Activated T-helper 1 cell treated with anti-CD3 and anti-CD28 coated beads, Interleukin-12 subunit alpha, Interleukin-12 subunit beta, Interleukin-2, Interleukin-4 antibody, amounts not matched to agents 30 ng/mL and 10 ng/mL and 1 ng/mL, durations not matched to agents 14 hours and 24 hours and 36 hours (primary cell): ENCODE data around the gene ATRNL1. TPM values are rescaled to one million over a fixed set of nuclear protein-coding genes. Genes with fewer than 3 reads are reported as not detected.
"Not testable (repeated sequence)": the region's sequence is repeated elsewhere in the genome, so short reads cannot be mapped to it uniquely, and the experiment has no call there.

Experiments used
- DNase-seq: peaks from one replicate; pipeline ENCODE4 v3.0.0; 2021; ENCODE audit warnings: low spot score
- H3K27ac Mint-ChIP-seq: one replicate; pipeline ENCODE4 v1.8.0; 2021; ENCODE audit warnings: mild to moderate bottlenecking, mixed read lengths
- H3K27me3 Mint-ChIP-seq: one replicate; pipeline ENCODE4 v1.8.0; 2022; ENCODE audit warnings: mild to moderate bottlenecking, moderate library complexity, mixed read lengths; ENCODE audit not compliant: insufficient read depth
- H3K36me3 Mint-ChIP-seq: one replicate; pipeline ENCODE4 v1.8.0; 2021; ENCODE audit warnings: low read depth, mixed read lengths
- H3K4me1 Mint-ChIP-seq: one replicate; pipeline ENCODE4 v1.8.0; 2021; ENCODE audit warnings: low read depth, mixed read lengths
- H3K4me3 Mint-ChIP-seq: one replicate; pipeline ENCODE4 v1.8.0; 2021; ENCODE audit warnings: mild to moderate bottlenecking, moderate library complexity, mixed read lengths
- H3K9me3 Mint-ChIP-seq: one replicate; pipeline ENCODE4 v1.8.0; 2021; ENCODE audit warnings: mixed read lengths
- intact Hi-C: fragments of 100-400 bp; cut with micrococcal nuclease; formaldehyde crosslinking; loops from one replicate; pipeline ENCODE4 v1.15.1; 2024
- total RNA-seq: library from RNA; stranded (reverse); gene quantifications from 2 replicates; pipeline ENCODE4 v1.2.3, GENCODE V29; 2022

The ATRNL1 gene
- total RNA-seq, 1 donor from 2014 or later: not detected

GRCh38 chr10:115171392-115171960 is 78.3 kb downstream of the ATRNL1 start:
- Mint-ChIP-seq H3K36me3 (no peaks in the 10 kb centered on the region), H3K9me3 (no peaks in the 10 kb centered on the region), H3K27ac (no peak overlapping the region), H3K27me3 (peaks cover 2% of the 10 kb centered on the region), H3K4me3 (no peak overlapping the region), H3K4me1 (no peaks in the 10 kb centered on the region)
- no peak for DNase-seq
- intact Hi-C loops: loop anchor here (1.0 kb wide), 1 partner anchor 246 kb away; no protein-coding TSS in a partner anchor

GRCh38 chr10:115173915-115174443 is 80.8 kb downstream of the ATRNL1 start:
- H3K36me3 Mint-ChIP-seq: no peaks in the 10 kb centered on the region
- intact Hi-C loops: no loop called here
- peaks cover 4% of the 10 kb centered on the region for H3K27me3 Mint-ChIP-seq
- no peaks in the 10 kb centered on the region for H3K4me1 Mint-ChIP-seq
- no peaks in the 10 kb centered on the region for H3K9me3 Mint-ChIP-seq
- H3K4me3 Mint-ChIP-seq: no peak overlapping the region
- H3K27ac Mint-ChIP-seq: no peak overlapping the region
- DNase-seq: no peak

GRCh38 chr10:115207276-115207675 is 114.1 kb downstream of the ATRNL1 start:
- H3K4me3 Mint-ChIP-seq: peak overlapping the region; percentile 67
- H3K36me3 Mint-ChIP-seq, H3K27ac Mint-ChIP-seq, H3K27me3 Mint-ChIP-seq, DNase-seq, intact Hi-C loops, H3K9me3 Mint-ChIP-seq, H3K4me1 Mint-ChIP-seq: not testable (repeated sequence)

- Mint-ChIP-seq H3K4me1 (peaks cover 5% of the 10 kb centered on the region), H3K27ac (no peak overlapping the region), H3K27me3 (no peaks in the 10 kb centered on the region), H3K36me3 (no peaks in the 10 kb centered on the region), H3K9me3 (no peaks in the 10 kb centered on the region), H3K4me3 (no peak overlapping the region)
- DNase-seq: no peak
- intact Hi-C loops: no loop called here
Measured at GRCh38 chr10:115209133-115209532, 116.0 kb downstream of the ATRNL1 start.

- Mint-ChIP-seq H3K36me3 (no peaks in the 10 kb centered on the region), H3K9me3 (no peaks in the 10 kb centered on the region), H3K27me3 (no peaks in the 10 kb centered on the region), H3K4me3 (no peak overlapping the region), H3K27ac (no peak overlapping the region), H3K4me1 (no peaks in the 10 kb centered on the region)
- DNase-seq: no peak
- intact Hi-C loops: no loop called here
Measured at GRCh38 chr10:115214829-115215228, 121.7 kb downstream of the ATRNL1 start.

GRCh38 chr10:115219203-115219602 is 126.0 kb downstream of the ATRNL1 start:
- H3K9me3 Mint-ChIP-seq: no peaks in the 10 kb centered on the region
- DNase-seq: no peak
- H3K4me3 Mint-ChIP-seq: no peak overlapping the region
- no peaks in the 10 kb centered on the region for H3K4me1 Mint-ChIP-seq
- no peak overlapping the region for H3K27ac Mint-ChIP-seq
- H3K27me3 Mint-ChIP-seq: no peaks in the 10 kb centered on the region
- H3K36me3 Mint-ChIP-seq: no peaks in the 10 kb centered on the region
- intact Hi-C loops: no loop called here

- Mint-ChIP-seq H3K27me3 (no peaks in the 10 kb centered on the region), H3K27ac (no peak overlapping the region), H3K4me3 (no peak overlapping the region), H3K36me3 (no peaks in the 10 kb centered on the region), H3K4me1 (no peaks in the 10 kb centered on the region), H3K9me3 (no peaks in the 10 kb centered on the region)
- DNase-seq: no peak
- intact Hi-C loops: no loop called here
Measured at GRCh38 chr10:115222039-115222438, 128.9 kb downstream of the ATRNL1 start.

- DNase-seq: no peak
- Mint-ChIP-seq H3K36me3 (no peaks in the 10 kb centered on the region), H3K27me3 (no peaks in the 10 kb centered on the region), H3K4me3 (no peak overlapping the region), H3K4me1 (no peaks in the 10 kb centered on the region), H3K9me3 (no peaks in the 10 kb centered on the region), H3K27ac (no peak overlapping the region)
- intact Hi-C loops: no loop called here
Measured at GRCh38 chr10:115239761-115240160, 146.6 kb downstream of the ATRNL1 start.

- H3K4me3 Mint-ChIP-seq: no peak overlapping the region
Measured at GRCh38 chr10:115250784-115251183, 157.6 kb downstream of the ATRNL1 start.

GRCh38 chr10:115253765-115254164 is 160.6 kb downstream of the ATRNL1 start:
- H3K27ac Mint-ChIP-seq, intact Hi-C loops, H3K4me3 Mint-ChIP-seq, H3K36me3 Mint-ChIP-seq, H3K27me3 Mint-ChIP-seq, DNase-seq, H3K4me1 Mint-ChIP-seq, H3K9me3 Mint-ChIP-seq: not testable (repeated sequence)

More at GRCh38 chr10:115250784-115251183, 157.6 kb downstream of the ATRNL1 start:
- H3K36me3 Mint-ChIP-seq: no peaks in the 10 kb centered on the region
- intact Hi-C loops: no loop called here
- H3K9me3 Mint-ChIP-seq: no peaks in the 10 kb centered on the region
- no peak for DNase-seq
- H3K27ac Mint-ChIP-seq: no peak overlapping the region
- no peaks in the 10 kb centered on the region for H3K27me3 Mint-ChIP-seq
- H3K4me1 Mint-ChIP-seq: no peaks in the 10 kb centered on the region

- Mint-ChIP-seq H3K27me3 (no peaks in the 10 kb centered on the region), H3K4me1 (no peaks in the 10 kb centered on the region), H3K27ac (no peak overlapping the region), H3K9me3 (no peaks in the 10 kb centered on the region), H3K4me3 (no peak overlapping the region), H3K36me3 (no peaks in the 10 kb centered on the region)
- DNase-seq: no peak
- intact Hi-C loops: no loop called here
Measured at GRCh38 chr10:115272482-115272881, 179.3 kb downstream of the ATRNL1 start.

- no peaks in the 10 kb centered on the region for H3K27me3 Mint-ChIP-seq
- intact Hi-C loops: no loop called here
- H3K36me3 Mint-ChIP-seq: no peaks in the 10 kb centered on the region
- H3K4me1 Mint-ChIP-seq: no peaks in the 10 kb centered on the region
- no peaks in the 10 kb centered on the region for H3K9me3 Mint-ChIP-seq
- H3K4me3 Mint-ChIP-seq: no peak overlapping the region
- no peak for DNase-seq
- no peak overlapping the region for H3K27ac Mint-ChIP-seq
Measured at GRCh38 chr10:115278294-115278693, 185.1 kb downstream of the ATRNL1 start.

- no peaks in the 10 kb centered on the region for H3K4me1 Mint-ChIP-seq
- no peak overlapping the region for H3K27ac Mint-ChIP-seq
Measured at GRCh38 chr10:115295213-115295805, 202.1 kb downstream of the ATRNL1 start.

More at GRCh38 chr10:115295213-115295805, 202.1 kb downstream of the ATRNL1 start:
- Mint-ChIP-seq H3K27me3 (no peaks in the 10 kb centered on the region), H3K9me3 (no peaks in the 10 kb centered on the region), H3K36me3 (no peaks in the 10 kb centered on the region), H3K4me3 (no peak overlapping the region)
- no peak for DNase-seq
- intact Hi-C loops: no loop called here
